Right lobe of liver (tissue), 4 donors: ENCODE results near the gene LIN28B.

Source experiments
- CTCF ChIP-seq, 4 donors: fragments of 200-600 bp in 3 of 4; fragments of 450-650 bp in 1 of 4; IDR thresholded peaks; one replicate each; pipeline versions ENCODE4 v1.5.1 to v1.8.0; 2016 to 2022; ENCODE audit warnings: antibody characterized with exemption in 4 of 4, mild to moderate bottlenecking in 2 of 4
- POLR2A ChIP-seq: fragments of 450-650 bp; IDR thresholded peaks from one replicate; pipeline ENCODE4 v1.6.1; 2017; ENCODE audit warnings: antibody characterized with exemption, mild to moderate bottlenecking
- donor health status: DM: no; HTN: no; CAD: no.
- donor health status: DM: no; HTN: no; CAD: no.
- donor health status: DM: no; HTN: yes; CAD: no.

- TF ChIP-seq CTCF (IDR thresholded peaks at IDR 0.05) (no peak), POLR2A (no peak)
These were observed 64.5 kb downstream of the LIN28B start for GRCh38 chr6:105021399-105021798.
